Stimulated activated CD8-positive, alpha-beta memory T cell treated with anti-CD3 and anti-CD28 coated beads, Interleukin-4, amount 100 ng/mL, for 48 hours (primary cell): ENCODE measurements around the gene BCAS3.

Experiments used
- DNase-seq: peaks from one replicate; pipeline ENCODE4 v3.0.0-alpha.2; 2020

BCAS3 gene

GRCh38 chr17:61280338-61280737, 602.7 kb downstream of the BCAS3 start:
- DNase-seq, result no peak

- no peak for DNase-seq
These were observed 603.2 kb downstream of the BCAS3 start for GRCh38 chr17:61280851-61281250.

GRCh38 chr17:61282377-61282776, 604.7 kb downstream of the BCAS3 start:
- DNase-seq, result no peak

GRCh38 chr17:61283043-61283442, 605.4 kb downstream of the BCAS3 start:
- no peak for DNase-seq

- no peak for DNase-seq
These were observed 606.5 kb downstream of the BCAS3 start for GRCh38 chr17:61284174-61284573.

GRCh38 chr17:61284746-61285145, 607.1 kb downstream of the BCAS3 start:
- DNase-seq, result no peak

- DNase-seq, result peak; percentile 33
These were observed 608.1 kb downstream of the BCAS3 start for GRCh38 chr17:61285526-61286320.

- no peak for DNase-seq
These were observed 608.8 kb downstream of the BCAS3 start for GRCh38 chr17:61286449-61286848.

GRCh38 chr17:61289408-61290385, 612.0 kb downstream of the BCAS3 start:
- DNase-seq, result no peak

- no peak for DNase-seq
These were observed 614.0 kb downstream of the BCAS3 start for GRCh38 chr17:61291451-61292285.

GRCh38 chr17:61294286-61294685, 616.6 kb downstream of the BCAS3 start:
- no peak for DNase-seq

GRCh38 chr17:61294777-61295176, 617.1 kb downstream of the BCAS3 start:
- no peak for DNase-seq

GRCh38 chr17:61296058-61296457, 618.4 kb downstream of the BCAS3 start:
- DNase-seq, result no peak

GRCh38 chr17:61299517-61300513, 622.2 kb downstream of the BCAS3 start:
- DNase-seq, result no peak

GRCh38 chr17:61302953-61303816, 625.5 kb downstream of the BCAS3 start:
- no peak for DNase-seq

GRCh38 chr17:61303817-61304096, 626.1 kb downstream of the BCAS3 start:
- DNase-seq, result no peak

GRCh38 chr17:61305024-61305423, 627.4 kb downstream of the BCAS3 start:
- DNase-seq, result no peak

GRCh38 chr17:61306003-61306402, 628.4 kb downstream of the BCAS3 start:
- no peak for DNase-seq

GRCh38 chr17:61307905-61308886, 630.5 kb downstream of the BCAS3 start:
- no peak for DNase-seq
